MM.1S (cell line): ENCODE results near the gene MED14.

Source experiments
- DNase-seq: peaks from one replicate; pipeline ENCODE4 v3.0.0-alpha.2; 2015
- H2AFZ ChIP-seq: fragments of 300-600 bp; sonication (generic); 2 replicates; pipeline ENCODE4 v1.6.0; 2016; ENCODE audit warnings: antibody characterized with exemption, low read length
- H3F3A ChIP-seq: fragments of 300-600 bp; sonication (generic); 2 replicates; pipeline ENCODE4 v1.6.1; 2016; ENCODE audit warnings: mild to moderate bottlenecking, antibody characterized with exemption, low read length, moderate library complexity, mixed read lengths; ENCODE audit not compliant: insufficient read depth
- H3K27ac ChIP-seq: fragments of 300-600 bp; sonication (generic); 2 replicates; pipeline ENCODE4 v1.5.1; 2016; ENCODE audit warnings: mild to moderate bottlenecking, low read length
- H3K27me3 ChIP-seq: fragments of 300-600 bp; sonication (generic); replicated peaks from 2 replicates; pipeline ENCODE4 v1.6.0; 2016; ENCODE audit warnings: low read length; ENCODE audit not compliant: insufficient read depth
- H3K36me3 ChIP-seq: fragments of 300-600 bp; sonication (generic); replicated peaks from 2 replicates; pipeline ENCODE4 v1.6.1; 2016; ENCODE audit warnings: mild to moderate bottlenecking, low read length, mixed read lengths; ENCODE audit not compliant: insufficient read depth
- H3K4me1 ChIP-seq: fragments of 300-600 bp; sonication (generic); 2 replicates; pipeline ENCODE4 v1.6.1; 2016; ENCODE audit warnings: low read length, mixed read lengths
- H3K4me2 ChIP-seq: fragments of 300-600 bp; sonication (generic); 2 replicates; pipeline ENCODE4 v1.6.0; 2016; ENCODE audit warnings: low read depth, low read length
- H3K4me3 ChIP-seq: fragments of 300-600 bp; sonication (generic); 2 replicates; pipeline ENCODE4 v1.5.1; 2016; ENCODE audit warnings: low read length, mixed read lengths
- H3K79me2 ChIP-seq: fragments of 300-600 bp; sonication (generic); 2 replicates; pipeline ENCODE4 v1.6.1; 2016; ENCODE audit warnings: mixed run types, low read length, mixed read lengths
- H3K9ac ChIP-seq: fragments of 300-600 bp; sonication (generic); 2 replicates; pipeline ENCODE4 v1.6.1; 2016; ENCODE audit warnings: low read length, mixed read lengths
- H3K9me2 ChIP-seq: fragments of 300-600 bp; sonication (generic); replicated peaks from 2 replicates; pipeline ENCODE4 v1.6.1; 2016; ENCODE audit warnings: mild to moderate bottlenecking, low read length, mixed read lengths; ENCODE audit not compliant: insufficient read depth
- H3K9me3 ChIP-seq: fragments of 300-600 bp; sonication (generic); replicated peaks from 2 replicates; pipeline ENCODE4 v1.6.1; 2016; ENCODE audit warnings: mild to moderate bottlenecking, low read length, mixed read lengths; ENCODE audit not compliant: insufficient read depth
- H4K20me1 ChIP-seq: fragments of 300-600 bp; sonication (generic); 2 replicates; pipeline ENCODE4 v1.6.1; 2016; ENCODE audit warnings: mild to moderate bottlenecking, low read length, moderate library complexity, mixed read lengths; ENCODE audit not compliant: insufficient read depth
- EZH2 ChIP-seq: fragments of 300-600 bp; sonication (generic); optimal IDR thresholded peaks from 2 replicates; pipeline ENCODE3; 2017; ENCODE audit warnings: low read depth, mild to moderate bottlenecking, antibody characterized with exemption, low read length, mixed read lengths
- EZH2phosphoT487 ChIP-seq: fragments of 300-600 bp; sonication (generic); IDR thresholded peaks from 2 replicates; pipeline ENCODE4 v1.6.1; 2018; ENCODE audit warnings: antibody characterized with exemption, low read length
- TF ChIP-seq, protein P1 (sequence below): fragments of 300-600 bp; sonication (generic); IDR thresholded peaks from 2 replicates; pipeline ENCODE4 v1.5.1; 2016; ENCODE audit warnings: antibody characterized with exemption, low read length, mixed read lengths

MED14 gene

DNA sequence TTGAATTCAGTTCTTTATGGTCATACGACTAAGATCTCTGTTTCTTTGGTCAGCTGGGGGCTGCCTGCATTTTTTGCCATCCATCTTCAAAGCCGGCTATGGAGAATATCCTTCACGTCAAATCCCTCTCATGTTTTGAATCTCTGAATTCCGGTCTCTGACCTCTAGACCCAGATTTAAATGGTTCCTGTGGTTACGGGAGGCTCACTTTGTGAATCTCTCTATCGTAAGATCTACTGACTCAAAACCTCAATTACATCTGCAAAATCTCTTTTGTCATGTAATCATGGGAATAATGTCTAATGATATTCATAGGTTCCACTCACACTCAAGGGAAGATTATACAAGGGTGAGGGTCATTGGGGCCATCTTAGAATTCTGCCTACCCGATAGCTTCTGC lies 117.8 kb downstream of the MED14 start:
- H3K9ac ChIP-seq, result no peak overlapping the region
- H3K9me3 ChIP-seq, result no peaks in the 10 kb centered on the region
- no peak overlapping the region for H3K4me2 ChIP-seq
- TF ChIP-seq EZH2 (no peak), EZH2phosphoT487 (no peak)
- TF ChIP-seq, protein P1, sequence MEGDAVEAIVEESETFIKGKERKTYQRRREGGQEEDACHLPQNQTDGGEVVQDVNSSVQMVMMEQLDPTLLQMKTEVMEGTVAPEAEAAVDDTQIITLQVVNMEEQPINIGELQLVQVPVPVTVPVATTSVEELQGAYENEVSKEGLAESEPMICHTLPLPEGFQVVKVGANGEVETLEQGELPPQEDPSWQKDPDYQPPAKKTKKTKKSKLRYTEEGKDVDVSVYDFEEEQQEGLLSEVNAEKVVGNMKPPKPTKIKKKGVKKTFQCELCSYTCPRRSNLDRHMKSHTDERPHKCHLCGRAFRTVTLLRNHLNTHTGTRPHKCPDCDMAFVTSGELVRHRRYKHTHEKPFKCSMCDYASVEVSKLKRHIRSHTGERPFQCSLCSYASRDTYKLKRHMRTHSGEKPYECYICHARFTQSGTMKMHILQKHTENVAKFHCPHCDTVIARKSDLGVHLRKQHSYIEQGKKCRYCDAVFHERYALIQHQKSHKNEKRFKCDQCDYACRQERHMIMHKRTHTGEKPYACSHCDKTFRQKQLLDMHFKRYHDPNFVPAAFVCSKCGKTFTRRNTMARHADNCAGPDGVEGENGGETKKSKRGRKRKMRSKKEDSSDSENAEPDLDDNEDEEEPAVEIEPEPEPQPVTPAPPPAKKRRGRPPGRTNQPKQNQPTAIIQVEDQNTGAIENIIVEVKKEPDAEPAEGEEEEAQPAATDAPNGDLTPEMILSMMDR, result no peak
- no peaks in the 10 kb centered on the region for H3K79me2 ChIP-seq
- H3F3A ChIP-seq, result no peaks in the 10 kb centered on the region; the same call in 1 of the 2 replicates
- no peak for DNase-seq
- no peaks in the 10 kb centered on the region for H3K27me3 ChIP-seq
- H4K20me1 ChIP-seq, result no peaks in the 10 kb centered on the region
- no peaks in the 10 kb centered on the region for H3K9me2 ChIP-seq
- no peak overlapping the region for H3K27ac ChIP-seq
- H3K36me3 ChIP-seq, result no peaks in the 10 kb centered on the region
- no peak overlapping the region for H3K4me3 ChIP-seq
- H2AFZ ChIP-seq, result no peak overlapping the region
- H3K4me1 ChIP-seq, result no peaks in the 10 kb centered on the region

DNA sequence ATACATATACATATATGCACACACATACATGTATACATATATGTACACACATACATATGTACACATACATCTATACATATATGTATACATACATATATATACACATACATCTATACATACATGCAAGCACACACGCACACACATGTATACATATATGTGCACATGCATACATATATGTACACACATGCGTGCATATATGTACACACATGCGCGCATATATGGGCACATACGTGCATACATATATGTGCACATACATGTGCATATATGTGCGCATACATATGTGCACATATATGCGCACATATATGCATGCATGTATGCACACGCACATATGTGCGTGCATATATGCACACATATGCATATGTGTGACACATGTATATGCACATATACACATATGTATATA lies 119.4 kb downstream of the MED14 start:
- Histone ChIP-seq H3K36me3 (no peaks in the 10 kb centered on the region), H3K9me2 (no peaks in the 10 kb centered on the region), H3K4me1 (no peaks in the 10 kb centered on the region), H3K4me2 (no peak overlapping the region), H3K9ac (no peak overlapping the region), H4K20me1 (no peaks in the 10 kb centered on the region), H3K79me2 (no peaks in the 10 kb centered on the region), H3K9me3 (no peaks in the 10 kb centered on the region), H3F3A (no peaks in the 10 kb centered on the region; the same call in 1 of the 2 replicates), H3K4me3 (no peak overlapping the region), H2AFZ (no peak overlapping the region), H3K27me3 (no peaks in the 10 kb centered on the region), H3K27ac (no peak overlapping the region)
- DNase-seq, result no peak
- no peak for TF ChIP-seq EZH2

DNA sequence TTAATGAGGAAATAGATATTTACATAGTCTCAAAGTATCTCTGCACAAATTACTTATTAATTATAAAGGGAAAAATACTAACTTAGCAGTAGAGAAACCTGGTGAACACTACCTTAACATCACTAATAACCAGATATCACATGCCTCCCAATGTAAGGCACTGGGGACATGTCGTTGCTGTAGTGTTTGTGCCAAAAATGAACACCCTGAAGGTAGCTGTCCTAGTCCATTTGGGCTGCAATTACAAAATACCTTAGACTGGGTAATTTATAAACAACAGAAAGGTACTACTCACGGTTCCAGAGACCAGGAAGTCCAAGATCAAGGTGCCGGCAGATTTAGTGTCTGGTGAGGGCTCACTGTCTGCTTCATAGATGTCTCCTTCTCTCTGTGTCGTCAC lies 122.8 kb downstream of the MED14 start:
- Histone ChIP-seq H3K9ac (no peak overlapping the region), H3K36me3 (no peaks in the 10 kb centered on the region), H3K9me3 (no peaks in the 10 kb centered on the region), H3K4me3 (no peak overlapping the region), H3K4me2 (no peak overlapping the region), H4K20me1 (no peaks in the 10 kb centered on the region), H2AFZ (no peak overlapping the region), H3K27me3 (no peaks in the 10 kb centered on the region), H3F3A (no peaks in the 10 kb centered on the region; the same call in 1 of the 2 replicates), H3K9me2 (no peaks in the 10 kb centered on the region), H3K79me2 (no peaks in the 10 kb centered on the region), H3K4me1 (no peaks in the 10 kb centered on the region), H3K27ac (no peak overlapping the region)
- no peak for DNase-seq
- TF ChIP-seq EZH2 (no peak), EZH2phosphoT487 (no peak)
- TF ChIP-seq, protein P1, result no peak

DNA sequence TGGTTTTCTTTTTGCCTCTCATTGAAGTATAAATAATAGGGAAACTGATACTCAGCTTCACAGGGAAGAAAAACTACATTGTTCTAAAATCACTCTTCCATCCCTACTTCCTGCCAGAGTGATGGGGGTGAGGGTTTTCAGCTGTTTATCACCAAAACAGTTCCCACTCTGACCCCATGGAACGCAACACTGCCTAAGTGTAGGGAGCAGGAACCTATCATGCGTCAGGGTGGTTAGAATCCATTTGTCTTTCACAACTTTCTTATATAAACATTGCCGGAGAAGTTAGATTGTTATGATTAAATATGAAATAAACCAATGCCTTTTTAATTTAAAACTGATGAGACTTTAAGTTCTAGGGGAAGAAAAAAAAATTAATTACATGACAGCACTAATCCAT lies 128.0 kb downstream of the MED14 start:
- Histone ChIP-seq H3K27ac (no peak overlapping the region), H2AFZ (no peak overlapping the region), H3K4me3 (no peak overlapping the region), H3K4me2 (no peak overlapping the region), H3K79me2 (no peaks in the 10 kb centered on the region), H4K20me1 (no peaks in the 10 kb centered on the region), H3K9me3 (no peaks in the 10 kb centered on the region), H3K9me2 (no peaks in the 10 kb centered on the region), H3K27me3 (no peaks in the 10 kb centered on the region), H3K9ac (no peak overlapping the region), H3K4me1 (no peaks in the 10 kb centered on the region), H3F3A (no peaks in the 10 kb centered on the region), H3K36me3 (no peaks in the 10 kb centered on the region)
- DNase-seq, result no peak
- TF ChIP-seq EZH2phosphoT487 (no peak), EZH2 (no peak)
- TF ChIP-seq, protein P1, result no peak
